ENCODE results near the gene AZU1.

Gene AZU1

GRCh38 chr19:827710-828321 is at the start of gene AZU1:
AZU1 (plus strand) TSS chr19:827837; CDS start chr19:827847, 10 bp downstream.
- no peak within 1 kb of the TSS for H3K27ac ChIP-seq
- no peak for TF ChIP-seq ZFX (IDR thresholded peaks at IDR 0.05)
- TF ChIP-seq, protein P1, sequence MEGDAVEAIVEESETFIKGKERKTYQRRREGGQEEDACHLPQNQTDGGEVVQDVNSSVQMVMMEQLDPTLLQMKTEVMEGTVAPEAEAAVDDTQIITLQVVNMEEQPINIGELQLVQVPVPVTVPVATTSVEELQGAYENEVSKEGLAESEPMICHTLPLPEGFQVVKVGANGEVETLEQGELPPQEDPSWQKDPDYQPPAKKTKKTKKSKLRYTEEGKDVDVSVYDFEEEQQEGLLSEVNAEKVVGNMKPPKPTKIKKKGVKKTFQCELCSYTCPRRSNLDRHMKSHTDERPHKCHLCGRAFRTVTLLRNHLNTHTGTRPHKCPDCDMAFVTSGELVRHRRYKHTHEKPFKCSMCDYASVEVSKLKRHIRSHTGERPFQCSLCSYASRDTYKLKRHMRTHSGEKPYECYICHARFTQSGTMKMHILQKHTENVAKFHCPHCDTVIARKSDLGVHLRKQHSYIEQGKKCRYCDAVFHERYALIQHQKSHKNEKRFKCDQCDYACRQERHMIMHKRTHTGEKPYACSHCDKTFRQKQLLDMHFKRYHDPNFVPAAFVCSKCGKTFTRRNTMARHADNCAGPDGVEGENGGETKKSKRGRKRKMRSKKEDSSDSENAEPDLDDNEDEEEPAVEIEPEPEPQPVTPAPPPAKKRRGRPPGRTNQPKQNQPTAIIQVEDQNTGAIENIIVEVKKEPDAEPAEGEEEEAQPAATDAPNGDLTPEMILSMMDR (conservative IDR thresholded peaks at IDR 0.05), result no peak

DNA sequence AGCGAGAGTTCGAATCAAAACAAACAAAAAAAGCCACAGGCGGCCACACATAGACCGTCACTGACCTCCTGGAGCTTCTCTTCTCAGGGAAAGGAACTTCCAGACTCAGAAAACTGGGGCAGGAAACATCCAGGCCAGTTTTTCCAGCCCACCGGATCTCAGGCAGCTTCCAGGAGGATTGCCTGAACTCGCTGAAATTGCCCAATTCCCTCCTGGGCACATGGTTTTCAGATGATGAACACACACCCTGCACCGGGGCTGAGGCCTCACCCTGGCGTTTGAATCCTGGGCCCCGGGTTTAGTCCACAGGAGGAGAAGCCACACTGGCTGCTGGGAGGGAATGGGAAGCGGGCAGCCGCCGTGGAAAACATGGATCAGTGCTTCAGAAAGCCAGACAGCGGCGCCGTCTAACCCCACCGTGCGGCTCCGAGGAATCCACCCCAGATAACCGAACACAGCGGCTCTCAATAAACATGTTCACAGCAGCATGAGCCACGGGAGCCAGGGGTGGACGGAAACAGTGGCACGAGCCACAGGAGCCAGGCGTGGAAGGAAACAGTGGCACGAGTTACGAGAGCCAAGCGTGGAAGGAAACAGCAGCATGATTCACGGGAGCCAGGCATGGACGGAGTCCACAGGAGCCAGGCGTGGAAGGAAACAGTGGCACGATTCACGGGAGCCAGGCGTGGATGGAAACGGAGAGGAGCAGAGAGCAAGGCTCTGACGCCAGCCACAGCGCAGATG is 48.6 kb upstream of the AZU1 start:
- H3K27ac ChIP-seq, result no peak overlapping the region
- TF ChIP-seq, protein P1 (conservative IDR thresholded peaks at IDR 0.05), result no peak
- TF ChIP-seq ZFX (IDR thresholded peaks at IDR 0.05), result no peak

DNA sequence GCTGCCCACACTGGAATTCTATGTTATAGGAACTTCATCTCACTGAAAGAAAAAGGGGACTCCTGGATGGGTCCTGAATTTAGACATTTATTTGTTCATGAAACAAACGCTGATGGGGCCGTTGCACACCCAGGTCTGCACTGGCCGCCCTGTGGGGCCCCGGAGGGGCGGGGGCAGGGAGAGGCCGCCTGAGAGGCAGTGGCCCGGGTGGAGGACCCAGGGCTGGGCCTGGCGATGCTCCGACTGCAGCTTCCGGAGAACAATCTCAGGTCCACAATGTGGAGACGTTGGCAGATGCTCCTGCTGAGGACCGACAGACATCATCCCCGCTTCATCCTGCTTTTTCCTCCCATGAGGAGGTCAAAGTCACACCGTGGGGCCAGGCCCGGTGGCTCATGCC is 46.7 kb upstream of the AZU1 start:
- H3K27ac ChIP-seq, result no peak overlapping the region
- TF ChIP-seq, protein P1 (conservative IDR thresholded peaks at IDR 0.05), result no peak
- TF ChIP-seq ZFX (IDR thresholded peaks at IDR 0.05), result no peak

DNA sequence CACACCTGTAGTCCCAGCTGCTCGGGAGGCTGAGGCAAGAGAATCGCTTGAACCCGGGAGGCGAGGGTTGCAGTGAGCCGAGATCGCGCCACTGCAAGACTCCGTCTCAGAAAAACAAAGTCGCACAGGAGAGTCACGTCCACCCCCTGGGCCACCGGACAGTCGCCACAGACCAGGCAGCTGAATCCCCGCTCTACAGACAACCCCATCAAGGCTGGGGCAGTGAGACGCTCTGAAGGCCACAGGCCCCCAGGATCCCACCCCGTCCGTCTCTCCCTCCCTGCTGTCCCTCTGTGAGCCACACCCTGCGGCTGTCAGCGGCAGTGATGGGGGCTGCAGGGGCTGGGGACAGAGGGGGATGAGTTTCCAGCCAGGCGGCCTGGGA is 45.8 kb upstream of the AZU1 start:
- no peak overlapping the region for H3K27ac ChIP-seq
- TF ChIP-seq, protein P1 (conservative IDR thresholded peaks at IDR 0.05), result no peak

GRCh38 chr19:782185-782877 is 45.3 kb upstream of the AZU1 start:
- no peak overlapping the region for H3K27ac ChIP-seq
- TF ChIP-seq, protein P1 (conservative IDR thresholded peaks at IDR 0.05), result no peak
- TF ChIP-seq ZFX (IDR thresholded peaks at IDR 0.05), result no peak

GRCh38 chr19:782878-783668 is 44.6 kb upstream of the AZU1 start:
- TF ChIP-seq, protein P1 (conservative IDR thresholded peaks at IDR 0.05), result no peak
- no peak for TF ChIP-seq ZFX (IDR thresholded peaks at IDR 0.05)
- H3K27ac ChIP-seq, result no peak overlapping the region
